GM12878 (cell line): ENCODE data around the gene RIN2. TPM values are rescaled to one million over a fixed set of nuclear protein-coding genes. Genes with fewer than 3 reads are reported as not detected.

Experiments used
- ATAC-seq: fragments of 200-7000 bp; cut with Tn5 transposase; 3 replicates; pipeline ENCODE4 v1.9.1; 2020; ENCODE audit warnings: mild to moderate bottlenecking, moderate library complexity
- BruUV-seq: library from RNA; stranded (reverse); fragments of 400-500 nt; replicated peaks from 2 replicates; lab custom pipeline; 2021; lab: Mats Ljungman, UMichigan
- CTCF ChIA-PET: fragments of 300-600 bp; sonication (Branson Sonifier 250); formaldehyde crosslinking; extraction: SDS; loops from one replicate; lab custom pipeline; 2021; ENCODE audit warnings: inconsistent platforms; lab: Yijun Ruan, JAX
- POLR2A ChIA-PET: fragments of 350-600 bp; formaldehyde crosslinking; extraction: SDS; loops from one replicate; lab custom pipeline; 2021; ENCODE audit warnings: inconsistent platforms; lab: Charles Lee
- RAD21 ChIA-PET: fragments of 300-600 bp; sonication (Branson Sonifier 250); formaldehyde crosslinking; loops from one replicate; lab custom pipeline; 2023; ENCODE audit warnings: antibody characterized with exemption; ENCODE audit not compliant: unreplicated experiment; lab: Charles Lee
- SMC1A ChIA-PET: fragments of 300-600 bp; sonication (Branson Sonifier 250); formaldehyde crosslinking; loops from one replicate; lab custom pipeline; 2023; ENCODE audit not compliant: unreplicated experiment, uncharacterized antibody; lab: Charles Lee
- DNase-seq: peaks from one replicate; pipeline ENCODE4 v3.0.0-alpha.2; 2011; ENCODE audit warnings: low read depth, low spot score
- FAIRE-seq: peaks from 3 replicates; lab custom pipeline; 2011; peaks lifted over from hg19 to GRCh38; lab: Jason Lieb, UNC
- H2AFZ ChIP-seq: 2 replicates; pipeline ENCODE4 v1.6.0; 2011; ENCODE audit warnings: low read depth, low read length, control low read depth; ENCODE audit not compliant: control insufficient read depth
- H3K27ac ChIP-seq: 2 replicates; pipeline ENCODE4 v1.5.1; 2011; ENCODE audit warnings: control low read depth; ENCODE audit not compliant: control insufficient read depth, insufficient read depth
- H3K27me3 ChIP-seq, 2 experiments: replicated peaks in 1 of 2; 2 replicates each; pipeline versions ENCODE4 v1.6.0 to v1.6.1; 2011; ENCODE audit warnings: low read length in 1 of 2; ENCODE audit not compliant: control insufficient read depth in 2 of 2, insufficient read depth in 2 of 2
- H3K36me3 ChIP-seq, 2 experiments: 2 replicates each; pipeline ENCODE4 v1.5.1; 2011; ENCODE audit warnings: low read length in 1 of 2; ENCODE audit not compliant: control insufficient read depth in 2 of 2, insufficient read depth in 2 of 2
- H3K4me1 ChIP-seq: 2 replicates; pipeline ENCODE4 v1.6.1; 2011; ENCODE audit warnings: mild to moderate bottlenecking, low read length, moderate library complexity, mixed read lengths; ENCODE audit not compliant: control insufficient read depth, insufficient read depth
- H3K4me2 ChIP-seq: 2 replicates; pipeline ENCODE4 v1.6.0; 2011; ENCODE audit warnings: control low read depth; ENCODE audit not compliant: control insufficient read depth, insufficient read depth
- H3K4me3 ChIP-seq: fragments of 200-600 bp; sonication (generic); 2 replicates; pipeline ENCODE4 v1.5.1; 2016
- H3K79me2 ChIP-seq: 2 replicates; pipeline ENCODE4 v1.6.0; 2011; ENCODE audit warnings: low read length; ENCODE audit not compliant: control insufficient read depth, insufficient read depth
- H3K9ac ChIP-seq: 2 replicates; pipeline ENCODE4 v1.8.0; 2011; ENCODE audit warnings: low read length, control low read depth, mixed read lengths; ENCODE audit not compliant: control insufficient read depth, insufficient read depth
- H3K9me3 ChIP-seq: replicated peaks from 3 replicates; pipeline ENCODE4 v1.5.1; 2011; ENCODE audit warnings: mild to moderate bottlenecking, low read length; ENCODE audit not compliant: control insufficient read depth, insufficient read depth
- H4K20me1 ChIP-seq: 2 replicates; pipeline ENCODE4 v1.6.0; 2011; ENCODE audit not compliant: control insufficient read depth, insufficient read depth
- CBFB ChIP-seq: IDR thresholded peaks from 2 replicates; pipeline ENCODE4 v1.6.1; 2016; ENCODE audit warnings: antibody characterized with exemption, low read depth
- FOXM1 ChIP-seq: IDR thresholded peaks from 2 replicates; pipeline ENCODE4 v1.6.1; 2012; ENCODE audit warnings: low read depth, mild to moderate bottlenecking, inconsistent platforms, low read length, moderate library complexity
- NR2C1 ChIP-seq: fragments of 450-650 bp; IDR thresholded peaks from 2 replicates; pipeline ENCODE4 v1.6.1; 2017; ENCODE audit warnings: antibody characterized with exemption, mild to moderate bottlenecking, moderate library complexity
- POLR2AphosphoS2 ChIP-seq: IDR thresholded peaks from 2 replicates; pipeline ENCODE4 v1.6.1; 2011; ENCODE audit warnings: low read depth, mild to moderate bottlenecking, low read length, improper control_type of control experiment, moderate library complexity
- RFX5 ChIP-seq: IDR thresholded peaks from 2 replicates; pipeline ENCODE4 v1.6.1; 2011; ENCODE audit warnings: low read depth, low read length, improper control_type of control experiment
- SMAD5 ChIP-seq: IDR thresholded peaks from 2 replicates; pipeline ENCODE4 v1.6.1; 2016; ENCODE audit warnings: antibody characterized with exemption, low read depth
- TARDBP ChIP-seq: IDR thresholded peaks from 2 replicates; pipeline ENCODE4 v1.6.1; 2016; ENCODE audit warnings: borderline replicate concordance
- WGBS: methylation state at CpG from one replicate; pipeline ENCODE4 v1.1.6; 2016; ENCODE audit warnings: low lambda C conversion rate; ENCODE audit not compliant: insufficient replicate concordance, insufficient coverage; ENCODE audit errors: missing lambda C conversion rate; 5-methylcytosine and 5-hydroxymethylcytosine counted together
- in situ Hi-C: fragments of 300-500 bp; cut with MboI; formaldehyde crosslinking; loops from 9 replicates; pipeline ENCODE4 v1.14.3; 2018; ENCODE audit warnings: mixed read lengths
- intact Hi-C: fragments of 100-400 bp; cut with micrococcal nuclease; formaldehyde crosslinking; loops from one replicate; pipeline ENCODE4 v1.14.2; 2022; ENCODE audit not compliant: unreplicated experiment
- polyA plus RNA-seq, 11 experiments: library from polyadenylated mRNA; depleted of rRNA in 4 of 11; unstranded in 6 of 11; stranded (reverse) in 5 of 11; fragments of >200 nt; fragmentation: Nextera tagmentation in 4 of 11; fragmentation: Illumina TruSeq in 1 of 11; extraction: Ambion mirVana in 4 of 11; extraction: Trizol in 1 of 11; gene quantifications; 1 replicate in 1 of 11; 2 replicates in 10 of 11; pipeline versions ENCODE4 v1.2.1 to v1.2.3, GENCODE V29; 2011 to 2016; ENCODE audit warnings: inconsistent platforms in 2 of 11, missing spikeins in 2 of 11, low read depth in 1 of 11
- total RNA-seq, 4 experiments: library from RNA; depleted of rRNA in 3 of 4; stranded (reverse); fragments of >200 nt in 3 of 4; fragmentation: Illumina TruSeq in 1 of 4; extraction: Trizol in 1 of 4; gene quantifications; 2 replicates each; pipeline versions ENCODE4 v1.2.1 to v1.2.3, GENCODE V29; 2013 to 2021

The RIN2 gene
- total and polyA plus RNA-seq, 10 of the 15 experiments (the other 5 are each of a cell fraction or from before 2014, with no cell fraction given): 0.68 to 8.5 (median 4.5) TPM

DNA sequence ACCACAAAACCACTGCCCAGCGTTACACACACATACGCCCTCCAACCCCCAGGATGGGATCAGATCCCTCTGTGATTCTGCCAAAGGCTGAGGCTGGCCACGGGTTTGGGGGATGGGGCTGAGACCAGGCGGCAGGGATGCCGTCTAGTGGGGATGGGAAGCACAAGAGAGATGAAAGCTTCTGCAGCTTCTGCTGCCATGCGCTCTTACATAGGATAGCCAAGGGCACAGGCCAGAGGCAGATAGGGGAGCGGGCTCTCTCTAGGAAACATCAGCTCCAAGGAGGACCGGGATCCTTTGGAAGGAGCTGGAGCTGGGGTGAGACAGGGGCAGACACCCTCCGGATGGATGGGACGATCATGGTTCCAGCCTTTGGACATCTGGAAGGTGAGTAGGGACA is 18.7 kb upstream of the RIN2 start (continued):
- TF ChIP-seq CBFB (no peak), POLR2AphosphoS2 (no peak)

DNA sequence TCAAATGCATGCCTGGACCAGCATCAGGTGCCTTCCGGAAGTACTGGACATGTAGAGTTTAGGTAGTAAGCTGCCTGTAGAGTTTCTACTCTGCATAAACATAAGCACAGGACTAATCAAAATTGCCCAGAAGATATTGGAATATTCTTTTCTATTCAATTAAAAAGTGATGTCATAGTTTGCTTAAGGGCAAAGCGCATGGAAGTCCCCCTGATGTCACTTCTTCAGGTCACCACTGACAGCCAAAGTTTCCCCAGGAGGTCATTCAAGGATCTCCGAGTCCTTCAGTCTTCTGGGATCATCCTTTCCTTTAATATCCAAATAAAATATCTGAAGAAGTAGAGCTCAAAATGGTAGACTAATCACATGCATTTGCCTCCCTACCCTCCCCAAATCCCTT is 17.5 kb upstream of the RIN2 start:
- Histone ChIP-seq H3K79me2 (no peaks in the 10 kb centered on the region), H3K27ac (no peak overlapping the region), H2AFZ (no peak overlapping the region), H3K4me1 (no peaks in the 10 kb centered on the region), H3K36me3 (no peaks in the 10 kb centered on the region), H3K9me3 (no peaks in the 10 kb centered on the region; the same call in 2 of the 3 replicates), H3K9ac (no peak overlapping the region), H3K4me2 (no peak overlapping the region)
- BruUV-seq: no TSS peak
- TF ChIP-seq TARDBP (no peak), FOXM1 (no peak), SMAD5 (no peak), NR2C1 (no peak), RFX5 (no peak)
- TF ChIP-seq, all 136 proteins: peak for 0
- no peak for FAIRE-seq
- no peaks in the 10 kb centered on the region for H4K20me1 ChIP-seq
- ChIA-PET SMC1A (interaction anchor here (1.7 to 4.4 kb wide), 3 partner anchors 10 to 39 kb away, joined by 4 to 17 read pairs (median 16); no protein-coding TSS in a partner anchor), RAD21 (no interaction called here), POLR2A (interaction anchor here (1.0 kb wide), 1 partner anchor 9 kb away, joined by 3 read pairs; no protein-coding TSS in a partner anchor), CTCF (interaction anchor here (2.6 kb wide), 1 partner anchor 10 kb away, joined by 7 read pairs; no protein-coding TSS in a partner anchor)
- DNase-seq: no peak
- no peaks in the 10 kb centered on the region; a peak in 1 of 4 replicates for H3K27me3 ChIP-seq
- in situ Hi-C loops (no loop called here), intact Hi-C loops (no loop called here)
- ATAC-seq: no peak
- H3K4me3 ChIP-seq: no peak overlapping the region
- WGBS: 57% methylated on average over 3 of the region's 3 CpGs
